NB4 (cell line): Measurements from ENCODE around the gene PIEZO2.

Experiments
- DNase-seq: peaks from one replicate; pipeline ENCODE4 v3.0.0; 2010; ENCODE audit warnings: low read depth
- H3K4me3 ChIP-seq: one replicate; pipeline ENCODE4 v1.5.1; 2011; ENCODE audit warnings: mild to moderate bottlenecking, low read depth, low read length, moderate library complexity
- CTCF ChIP-seq: IDR thresholded peaks from one replicate; pipeline ENCODE4 v1.5.1; 2012; ENCODE audit warnings: low read depth, low read length
- MAX ChIP-seq: IDR thresholded peaks from 2 replicates; pipeline ENCODE4 v1.6.1; 2011; ENCODE audit warnings: low read depth, low read length
- MYC ChIP-seq: IDR thresholded peaks from 2 replicates; pipeline ENCODE4 v1.6.1; 2011; ENCODE audit warnings: low read depth, low read length
- POLR2A ChIP-seq: IDR thresholded peaks from 2 replicates; pipeline ENCODE4 v1.6.1; 2011; ENCODE audit warnings: mild to moderate bottlenecking; ENCODE audit not compliant: insufficient read length; ENCODE audit errors: extremely low read depth

The PIEZO2 gene

GRCh38 chr18:10907749-10908148 is 241.6 kb downstream of the PIEZO2 start:
- no peak for DNase-seq
- no peak for TF ChIP-seq MAX
- no peak for TF ChIP-seq CTCF
- TF ChIP-seq POLR2A, result no peak
- TF ChIP-seq MYC, result no peak
- no peak overlapping the region for H3K4me3 ChIP-seq

- no peak for DNase-seq
- TF ChIP-seq MYC, result no peak
- TF ChIP-seq MAX, result no peak
- TF ChIP-seq CTCF, result no peak
- TF ChIP-seq POLR2A, result no peak
- no peak overlapping the region for H3K4me3 ChIP-seq
Observed at GRCh38 chr18:10901329-10901728, 248.0 kb downstream of the PIEZO2 start.

- no peak for DNase-seq
- no peak overlapping the region for H3K4me3 ChIP-seq
- TF ChIP-seq MAX, result no peak
- no peak for TF ChIP-seq POLR2A
- no peak for TF ChIP-seq MYC
- no peak for TF ChIP-seq CTCF
Observed at GRCh38 chr18:10900435-10900834, 248.9 kb downstream of the PIEZO2 start.

- no peak overlapping the region for H3K4me3 ChIP-seq
- TF ChIP-seq MYC, result no peak
- no peak for TF ChIP-seq POLR2A
- DNase-seq, result no peak
Observed at GRCh38 chr18:10899481-10899880, 249.9 kb downstream of the PIEZO2 start.

- DNase-seq, result no peak
- H3K4me3 ChIP-seq, result no peak overlapping the region
- TF ChIP-seq MAX (no peak), POLR2A (no peak), CTCF (no peak), MYC (no peak)
Observed at GRCh38 chr18:10898417-10898974, 250.9 kb downstream of the PIEZO2 start.

GRCh38 chr18:10896851-10897250 is 252.5 kb downstream of the PIEZO2 start:
- H3K4me3 ChIP-seq, result no peak overlapping the region
- TF ChIP-seq CTCF (no peak), POLR2A (no peak), MYC (no peak), MAX (no peak)
- DNase-seq, result no peak
